A673 (cell line): Measurements from ENCODE around the gene CSTPP1.

Experiments used
- CTCF ChIP-seq: fragments of 300-800, 200-600 bp; sonication (generic); conservative IDR thresholded peaks from 2 replicates; pipeline ENCODE4 v1.5.1; 2017; ENCODE audit warnings: low read depth, mild to moderate bottlenecking, antibody characterized with exemption, low read length, moderate library complexity, mixed read lengths
- EZH2 ChIP-seq: fragments of 200-600 bp; sonication (generic); IDR thresholded peaks from 2 replicates; pipeline ENCODE4 v1.6.1; 2017; ENCODE audit warnings: borderline replicate concordance, low read depth, mild to moderate bottlenecking, mixed read lengths, antibody characterized with exemption, low read length; ENCODE audit not compliant: poor library complexity, severe bottlenecking

DNA sequence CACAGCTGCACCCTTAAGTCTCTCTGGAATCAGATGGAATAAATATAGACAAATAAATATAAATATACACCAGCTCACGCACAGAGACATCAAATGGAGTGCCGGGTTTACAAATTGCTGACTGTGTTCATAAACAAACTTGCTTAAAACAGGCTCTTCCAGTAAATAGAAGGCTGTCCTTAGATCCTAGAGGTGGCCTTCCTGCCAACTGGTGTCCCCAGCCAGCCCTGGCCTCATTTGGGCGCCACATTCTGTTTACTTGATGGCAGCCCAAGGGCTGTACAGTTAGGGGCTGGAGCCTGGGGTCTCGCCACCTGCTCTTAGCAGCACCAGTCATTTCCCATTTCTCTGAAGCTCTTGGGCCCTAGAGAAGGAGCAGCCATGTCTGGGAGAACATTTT is 219.3 kb downstream of the CSTPP1 start:
- TF ChIP-seq CTCF = no peak
- TF ChIP-seq EZH2 = no peak
